Astrocyte (in vitro differentiated cells and primary cell): ENCODE results near the gene TTC33. TPM values are rescaled to one million over a fixed set of nuclear protein-coding genes. Genes with fewer than 3 reads are reported as not detected.

Experiments used
- DNase-seq: peaks from one replicate; pipeline ENCODE4 v3.0.0-alpha.2; 2010; ENCODE audit warnings: low read depth
- FAIRE-seq: peaks from 2 replicates; lab custom pipeline; 2011; peaks lifted over from hg19 to GRCh38; lab: Jason Lieb, UNC
- H2AFZ ChIP-seq: 2 replicates; pipeline ENCODE4 v1.6.0; 2012; ENCODE audit warnings: low read depth, low read length, inconsistent platforms
- H3K27ac ChIP-seq: 2 replicates; pipeline ENCODE4 v1.5.1; 2011; ENCODE audit warnings: low read depth, low read length, inconsistent platforms
- H3K27me3 ChIP-seq: 2 replicates; pipeline ENCODE4 v1.6.0; 2011; ENCODE audit warnings: low read length, inconsistent platforms; ENCODE audit not compliant: insufficient read depth
- H3K36me3 ChIP-seq: 2 replicates; pipeline ENCODE4 v1.5.1; 2011; ENCODE audit warnings: low read length, inconsistent platforms; ENCODE audit not compliant: insufficient read depth
- H3K4me1 ChIP-seq: 2 replicates; pipeline ENCODE4 v1.5.1; 2011; ENCODE audit warnings: low read length, inconsistent platforms; ENCODE audit not compliant: insufficient read depth
- H3K4me2 ChIP-seq: 2 replicates; pipeline ENCODE4 v1.6.0; 2012; ENCODE audit warnings: low read length, inconsistent platforms
- H3K4me3 ChIP-seq: 2 replicates; pipeline ENCODE4 v1.5.1; 2011; ENCODE audit warnings: low read depth, mild to moderate bottlenecking, low read length, inconsistent platforms; ENCODE audit not compliant: insufficient read depth
- H3K79me2 ChIP-seq: 2 replicates; pipeline ENCODE4 v1.6.0; 2012; ENCODE audit warnings: mild to moderate bottlenecking, low read length, inconsistent platforms; ENCODE audit not compliant: insufficient read depth
- H3K9ac ChIP-seq: 2 replicates; pipeline ENCODE4 v1.6.0; 2012; ENCODE audit warnings: mild to moderate bottlenecking, low read length, inconsistent platforms
- H3K9me3 ChIP-seq: 2 replicates; pipeline ENCODE4 v1.5.1; 2012; ENCODE audit warnings: low read depth, mild to moderate bottlenecking, low read length, inconsistent platforms; ENCODE audit not compliant: insufficient read depth
- H4K20me1 ChIP-seq: 2 replicates; pipeline ENCODE4 v1.6.0; 2012; ENCODE audit warnings: low read length, inconsistent platforms; ENCODE audit not compliant: insufficient read depth
- H3K27ac Mint-ChIP-seq: one replicate; pipeline ENCODE4 v1.8.0; 2021; ENCODE audit warnings: mild to moderate bottlenecking, mixed read lengths; ENCODE audit not compliant: unreplicated experiment
- H3K27me3 Mint-ChIP-seq: one replicate; pipeline ENCODE4 v1.8.0; 2021; ENCODE audit warnings: low read depth, mixed read lengths; ENCODE audit not compliant: unreplicated experiment
- H3K36me3 Mint-ChIP-seq: one replicate; pipeline ENCODE4 v1.8.0; 2021; ENCODE audit warnings: low read depth, mixed read lengths; ENCODE audit not compliant: unreplicated experiment
- H3K4me1 Mint-ChIP-seq: one replicate; pipeline ENCODE4 v1.8.0; 2021; ENCODE audit warnings: low read depth, mixed read lengths; ENCODE audit not compliant: unreplicated experiment
- H3K4me3 Mint-ChIP-seq: one replicate; pipeline ENCODE4 v1.8.0; 2021; ENCODE audit warnings: mild to moderate bottlenecking, moderate library complexity, mixed read lengths; ENCODE audit not compliant: unreplicated experiment
- H3K9me3 Mint-ChIP-seq: one replicate; pipeline ENCODE4 v1.8.0; 2021; ENCODE audit warnings: mild to moderate bottlenecking, mixed read lengths; ENCODE audit not compliant: unreplicated experiment
- EZH2 ChIP-seq: IDR thresholded peaks from 2 replicates; pipeline ENCODE4 v1.6.1; 2012; ENCODE audit warnings: mild to moderate bottlenecking, low read length, inconsistent platforms; ENCODE audit not compliant: insufficient read depth
- total RNA-seq: library from RNA; stranded (reverse); gene quantifications from 2 replicates; pipeline ENCODE4 v1.2.1, GENCODE V29; 2021
- TF ChIP-seq, protein P1 (sequence below): IDR thresholded peaks from 2 replicates; pipeline ENCODE4 v1.5.1; 2011; ENCODE audit warnings: low read depth, mild to moderate bottlenecking, inconsistent platforms, low read length, moderate library complexity; ENCODE audit not compliant: insufficient read depth

The TTC33 gene
- total RNA-seq, 1 donor from 2014 or later = 13.3 TPM

DNA sequence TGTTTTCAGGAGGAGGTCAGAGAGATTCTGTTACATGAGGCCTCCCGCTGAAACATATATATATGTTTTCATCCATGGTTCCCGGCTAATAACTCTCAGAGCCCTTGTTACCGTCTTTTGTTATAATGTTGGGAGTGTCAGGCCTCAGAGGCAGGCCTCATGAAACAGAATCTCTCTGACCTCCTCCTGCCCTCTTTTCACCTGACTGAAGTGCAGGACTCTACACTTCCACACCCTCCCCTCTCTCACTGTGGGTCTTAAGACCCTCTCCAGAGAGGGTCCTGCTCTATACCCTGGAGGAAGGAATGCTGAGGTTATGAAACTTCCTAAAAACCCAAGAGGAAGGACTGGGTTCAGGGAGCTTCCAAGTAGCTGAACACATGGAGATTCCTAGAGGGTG lies 104.6 kb downstream of the TTC33 start:
- FAIRE-seq (no peak), DNase-seq (no peak)
- Histone ChIP-seq H3K36me3 (no peaks in the 10 kb centered on the region), H4K20me1 (no peaks in the 10 kb centered on the region), H3K27me3 (no peaks in the 10 kb centered on the region), H3K4me1 (no peaks in the 10 kb centered on the region), H3K27ac (no peak overlapping the region), H3K4me2 (no peak overlapping the region), H3K4me3 (no peak overlapping the region), H2AFZ (no peak overlapping the region), H3K9me3 (no peaks in the 10 kb centered on the region), H3K79me2 (no peaks in the 10 kb centered on the region), H3K9ac (no peak overlapping the region)
- TF ChIP-seq EZH2 = no peak
- TF ChIP-seq, protein P1, sequence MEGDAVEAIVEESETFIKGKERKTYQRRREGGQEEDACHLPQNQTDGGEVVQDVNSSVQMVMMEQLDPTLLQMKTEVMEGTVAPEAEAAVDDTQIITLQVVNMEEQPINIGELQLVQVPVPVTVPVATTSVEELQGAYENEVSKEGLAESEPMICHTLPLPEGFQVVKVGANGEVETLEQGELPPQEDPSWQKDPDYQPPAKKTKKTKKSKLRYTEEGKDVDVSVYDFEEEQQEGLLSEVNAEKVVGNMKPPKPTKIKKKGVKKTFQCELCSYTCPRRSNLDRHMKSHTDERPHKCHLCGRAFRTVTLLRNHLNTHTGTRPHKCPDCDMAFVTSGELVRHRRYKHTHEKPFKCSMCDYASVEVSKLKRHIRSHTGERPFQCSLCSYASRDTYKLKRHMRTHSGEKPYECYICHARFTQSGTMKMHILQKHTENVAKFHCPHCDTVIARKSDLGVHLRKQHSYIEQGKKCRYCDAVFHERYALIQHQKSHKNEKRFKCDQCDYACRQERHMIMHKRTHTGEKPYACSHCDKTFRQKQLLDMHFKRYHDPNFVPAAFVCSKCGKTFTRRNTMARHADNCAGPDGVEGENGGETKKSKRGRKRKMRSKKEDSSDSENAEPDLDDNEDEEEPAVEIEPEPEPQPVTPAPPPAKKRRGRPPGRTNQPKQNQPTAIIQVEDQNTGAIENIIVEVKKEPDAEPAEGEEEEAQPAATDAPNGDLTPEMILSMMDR = no peak
- Mint-ChIP-seq H3K27me3 (no peaks in the 10 kb centered on the region), H3K4me1 (peaks cover 10% of the 10 kb centered on the region), H3K27ac (no peak overlapping the region), H3K36me3 (no peaks in the 10 kb centered on the region), H3K9me3 (no peaks in the 10 kb centered on the region), H3K4me3 (no peak overlapping the region)

DNA sequence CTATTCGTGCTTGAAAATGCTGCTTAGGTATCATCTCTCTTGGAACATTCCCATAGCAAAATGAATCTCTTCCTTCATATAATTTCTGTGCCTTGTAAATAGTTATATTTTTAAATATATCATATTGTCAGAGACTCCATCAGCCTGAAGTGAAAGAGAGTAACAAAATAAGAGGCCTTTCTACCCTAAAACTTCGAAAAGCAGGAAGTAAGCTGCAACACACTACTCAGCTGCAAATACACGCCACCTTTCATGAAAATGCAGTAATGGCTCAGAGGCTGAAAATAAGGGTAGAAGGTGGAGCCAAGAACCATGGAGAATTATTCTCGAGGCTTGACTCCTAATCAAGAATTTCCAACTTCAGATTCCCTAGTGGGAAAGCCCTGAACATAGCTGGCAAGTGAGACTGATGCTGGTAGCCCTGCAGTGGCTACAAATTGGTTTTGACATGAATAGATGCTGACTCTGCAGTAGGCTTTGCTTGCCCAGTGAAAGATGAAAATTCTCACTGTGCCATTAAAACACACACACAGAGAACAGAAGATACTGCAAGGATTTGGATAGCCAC lies 106.2 kb downstream of the TTC33 start:
- no peaks in the 10 kb centered on the region for H3K27me3 ChIP-seq
- H3K36me3 ChIP-seq = no peaks in the 10 kb centered on the region
- Mint-ChIP-seq H3K27me3 (no peaks in the 10 kb centered on the region), H3K4me3 (no peak overlapping the region), H3K36me3 (no peaks in the 10 kb centered on the region), H3K9me3 (no peaks in the 10 kb centered on the region), H3K27ac (no peak overlapping the region), H3K4me1 (peaks cover 4% of the 10 kb centered on the region)
- H2AFZ ChIP-seq = no peak overlapping the region
- no peak overlapping the region for H3K4me2 ChIP-seq
- H3K9ac ChIP-seq = no peak overlapping the region
- TF ChIP-seq EZH2 = no peak
- TF ChIP-seq, protein P1 = no peak
- H3K4me3 ChIP-seq = no peak overlapping the region
- no peak for DNase-seq
- no peaks in the 10 kb centered on the region for H3K79me2 ChIP-seq
- H3K9me3 ChIP-seq = no peaks in the 10 kb centered on the region
- no peaks in the 10 kb centered on the region for H4K20me1 ChIP-seq
- FAIRE-seq = no peak
- H3K27ac ChIP-seq = no peak overlapping the region
- no peaks in the 10 kb centered on the region for H3K4me1 ChIP-seq

DNA sequence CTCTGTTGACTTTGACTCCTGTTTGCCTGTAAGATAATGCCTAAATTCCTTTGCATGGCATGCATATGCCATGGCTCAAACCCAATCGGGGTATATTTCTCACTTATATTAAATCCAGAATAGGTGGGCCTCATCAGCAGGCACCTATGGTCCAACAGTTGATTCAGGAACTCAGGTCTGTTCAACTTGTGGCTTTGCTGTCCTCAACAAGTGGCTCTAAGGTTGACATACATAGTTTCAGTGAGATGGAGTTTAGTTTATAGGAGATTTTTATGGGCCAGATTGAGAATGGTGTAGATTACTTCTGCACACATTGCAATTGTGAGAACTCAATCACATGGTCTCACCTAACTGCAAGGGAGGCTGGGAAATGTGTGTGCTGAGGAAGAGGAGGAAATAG lies 107.6 kb downstream of the TTC33 start:
- Histone ChIP-seq H2AFZ (no peak overlapping the region), H3K9me3 (no peaks in the 10 kb centered on the region), H3K4me2 (no peak overlapping the region), H3K9ac (no peak overlapping the region), H3K27ac (no peak overlapping the region), H3K27me3 (no peaks in the 10 kb centered on the region), H4K20me1 (no peaks in the 10 kb centered on the region), H3K36me3 (no peaks in the 10 kb centered on the region), H3K4me3 (no peak overlapping the region), H3K4me1 (no peaks in the 10 kb centered on the region), H3K79me2 (no peaks in the 10 kb centered on the region)
- peaks cover under 1% of the 10 kb centered on the region for H3K4me1 Mint-ChIP-seq
- no peak for FAIRE-seq
- H3K36me3 Mint-ChIP-seq = no peaks in the 10 kb centered on the region
- H3K27ac Mint-ChIP-seq = no peak overlapping the region
- TF ChIP-seq, protein P1 = no peak
- no peak for TF ChIP-seq EZH2
- H3K9me3 Mint-ChIP-seq = peaks cover 5% of the 10 kb centered on the region
- H3K4me3 Mint-ChIP-seq = no peak overlapping the region
- DNase-seq = no peak
- H3K27me3 Mint-ChIP-seq = no peaks in the 10 kb centered on the region
